Caco-2 (cell line): ENCODE measurements around the gene SDHC. TPM values are rescaled to one million over a fixed set of nuclear protein-coding genes. Genes with fewer than 3 reads are reported as not detected.

Experiments
- BruUV-seq: library from RNA; stranded (reverse); fragments of 400-500 nt; replicated peaks from 2 replicates; lab custom pipeline; 2021; lab: Mats Ljungman, UMichigan
- CTCF ChIA-PET: fragments of 300-600 bp; sonication (Branson Sonifier 250); formaldehyde crosslinking; loops from one replicate; lab custom pipeline; 2022; ENCODE audit warnings: antibody characterized with exemption; lab: Charles Lee
- POLR2A ChIA-PET: fragments of 300-600 bp; sonication (Branson Sonifier 250); formaldehyde crosslinking; loops from one replicate; lab custom pipeline; 2022; ENCODE audit warnings: antibody characterized with exemption; lab: Charles Lee
- DNase-seq, 2 experiments: peaks; one replicate each; pipeline versions ENCODE4 v3.0.0 to v3.0.0-alpha.2; 2020 to 2022
- H3K27me3 ChIP-seq: replicated peaks from 2 replicates; pipeline ENCODE4 v1.6.0; 2011; ENCODE audit warnings: low read length; ENCODE audit not compliant: control insufficient read depth, insufficient read depth
- H3K36me3 ChIP-seq: 2 replicates; pipeline ENCODE4 v1.5.1; 2011; ENCODE audit warnings: low read length; ENCODE audit not compliant: control insufficient read depth, insufficient read depth
- H3K4me1 ChIP-seq: fragments of 250-450 bp; sonication (Bioruptor Pico); 2 replicates; pipeline ENCODE4 v1.5.1; 2020; ENCODE audit warnings: mild to moderate bottlenecking
- H3K4me3 ChIP-seq: 2 replicates; pipeline ENCODE4 v1.5.1; 2011; ENCODE audit warnings: low read depth, mild to moderate bottlenecking, control low read depth, low read length
- H3K9me3 ChIP-seq: fragments of 250-450 bp; sonication (Bioruptor Pico); 2 replicates; pipeline ENCODE4 v1.5.1; 2020; ENCODE audit warnings: mild to moderate bottlenecking, moderate library complexity
- H3K27ac Mint-ChIP-seq: one replicate; pipeline ENCODE4 v1.8.0; 2022; ENCODE audit warnings: mixed read lengths; ENCODE audit not compliant: unreplicated experiment
- H3K27me3 Mint-ChIP-seq: one replicate; pipeline ENCODE4 v1.8.0; 2022; ENCODE audit warnings: mixed read lengths; ENCODE audit not compliant: insufficient read depth, unreplicated experiment
- H3K36me3 Mint-ChIP-seq: one replicate; pipeline ENCODE4 v1.8.0; 2022; ENCODE audit warnings: mild to moderate bottlenecking, mixed read lengths; ENCODE audit not compliant: insufficient read depth, unreplicated experiment
- H3K4me1 Mint-ChIP-seq: one replicate; pipeline ENCODE4 v1.8.0; 2022; ENCODE audit warnings: low read depth, mixed read lengths; ENCODE audit not compliant: unreplicated experiment
- H3K4me3 Mint-ChIP-seq: one replicate; pipeline ENCODE4 v1.8.0; 2022; ENCODE audit warnings: mild to moderate bottlenecking, moderate library complexity, mixed read lengths; ENCODE audit not compliant: unreplicated experiment
- H3K9me3 Mint-ChIP-seq: one replicate; pipeline ENCODE4 v1.8.0; 2022; ENCODE audit warnings: mixed read lengths; ENCODE audit not compliant: unreplicated experiment
- intact Hi-C: fragments of 100-400 bp; cut with micrococcal nuclease; formaldehyde crosslinking; loops from one replicate; pipeline ENCODE4 v1.10.0; 2022; ENCODE audit not compliant: unreplicated experiment
- total RNA-seq: library from RNA; stranded (reverse); gene quantifications from 2 replicates; pipeline ENCODE4 v1.2.3, GENCODE V29; 2022
- TF ChIP-seq, protein P1 (sequence below), 2 experiments: fragments of 200-600 bp in 1 of 2; IDR thresholded peaks; 1 replicate in 1 of 2; 2 replicates in 1 of 2; pipeline versions ENCODE4 v1.5.1 to v1.8.0; 2011 to 2022; ENCODE audit warnings: antibody characterized with exemption in 1 of 2, control low read depth in 1 of 2, inconsistent platforms in 1 of 2, low read depth in 1 of 2, low read length in 1 of 2, mild to moderate bottlenecking in 1 of 2, moderate library complexity in 1 of 2; ENCODE audit not compliant: insufficient read depth in 1 of 2, severe bottlenecking in 1 of 2, unreplicated experiment in 1 of 2

SDHC gene
- total RNA-seq, 1 experiment from 2014 or later = 261 TPM

DNA sequence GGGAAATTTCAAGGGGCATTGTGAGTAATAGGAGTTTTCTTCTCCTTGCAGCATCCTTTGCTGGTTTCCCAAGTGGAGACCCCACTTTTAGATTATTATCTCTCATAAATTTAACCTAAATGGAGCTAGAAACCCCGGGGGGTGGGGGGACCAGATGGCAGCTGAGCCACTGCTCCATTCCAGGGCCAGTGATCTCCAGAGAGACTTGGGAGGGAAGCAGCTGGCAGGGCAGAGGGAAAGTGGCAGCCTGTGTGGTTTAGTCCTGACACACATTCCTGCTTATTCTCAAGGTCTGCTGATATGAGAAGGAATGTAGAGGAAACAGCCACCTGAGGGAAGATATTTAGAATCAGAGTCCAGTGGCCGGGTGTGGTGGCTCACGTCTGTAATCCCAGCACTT is 39.3 kb upstream of the SDHC start:
- H3K36me3 ChIP-seq = no peaks in the 10 kb centered on the region
- POLR2A ChIA-PET = no interaction called here
- no peaks in the 10 kb centered on the region for H3K27me3 Mint-ChIP-seq
- H3K9me3 Mint-ChIP-seq = no peaks in the 10 kb centered on the region
- H3K4me3 ChIP-seq = no peak overlapping the region
- H3K4me1 Mint-ChIP-seq = peaks cover 20% of the 10 kb centered on the region
- CTCF ChIA-PET = interaction anchor here (0.7 kb wide), 1 partner anchor 40 kb away, joined by 3 read pairs; no protein-coding TSS in a partner anchor
- no peaks in the 10 kb centered on the region for H3K27me3 ChIP-seq
- intact Hi-C loops = no loop called here
- no peaks in the 10 kb centered on the region for H3K9me3 ChIP-seq
- no peak overlapping the region for H3K27ac Mint-ChIP-seq
- BruUV-seq = no TSS peak
- TF ChIP-seq, protein P1, sequence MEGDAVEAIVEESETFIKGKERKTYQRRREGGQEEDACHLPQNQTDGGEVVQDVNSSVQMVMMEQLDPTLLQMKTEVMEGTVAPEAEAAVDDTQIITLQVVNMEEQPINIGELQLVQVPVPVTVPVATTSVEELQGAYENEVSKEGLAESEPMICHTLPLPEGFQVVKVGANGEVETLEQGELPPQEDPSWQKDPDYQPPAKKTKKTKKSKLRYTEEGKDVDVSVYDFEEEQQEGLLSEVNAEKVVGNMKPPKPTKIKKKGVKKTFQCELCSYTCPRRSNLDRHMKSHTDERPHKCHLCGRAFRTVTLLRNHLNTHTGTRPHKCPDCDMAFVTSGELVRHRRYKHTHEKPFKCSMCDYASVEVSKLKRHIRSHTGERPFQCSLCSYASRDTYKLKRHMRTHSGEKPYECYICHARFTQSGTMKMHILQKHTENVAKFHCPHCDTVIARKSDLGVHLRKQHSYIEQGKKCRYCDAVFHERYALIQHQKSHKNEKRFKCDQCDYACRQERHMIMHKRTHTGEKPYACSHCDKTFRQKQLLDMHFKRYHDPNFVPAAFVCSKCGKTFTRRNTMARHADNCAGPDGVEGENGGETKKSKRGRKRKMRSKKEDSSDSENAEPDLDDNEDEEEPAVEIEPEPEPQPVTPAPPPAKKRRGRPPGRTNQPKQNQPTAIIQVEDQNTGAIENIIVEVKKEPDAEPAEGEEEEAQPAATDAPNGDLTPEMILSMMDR (IDR thresholded peaks at IDR 0.05; ENCODE audit: insufficient read depth in 1 of 2, low read depth in 1 of 2, low read length in 1 of 2, severe bottlenecking in 1 of 2, unreplicated experiment in 1 of 2) = no peak
- no peak overlapping the region for H3K4me3 Mint-ChIP-seq
- DNase-seq = no peak
- no peaks in the 10 kb centered on the region for H3K36me3 Mint-ChIP-seq
- H3K4me1 ChIP-seq = peaks cover 15% of the 10 kb centered on the region

DNA sequence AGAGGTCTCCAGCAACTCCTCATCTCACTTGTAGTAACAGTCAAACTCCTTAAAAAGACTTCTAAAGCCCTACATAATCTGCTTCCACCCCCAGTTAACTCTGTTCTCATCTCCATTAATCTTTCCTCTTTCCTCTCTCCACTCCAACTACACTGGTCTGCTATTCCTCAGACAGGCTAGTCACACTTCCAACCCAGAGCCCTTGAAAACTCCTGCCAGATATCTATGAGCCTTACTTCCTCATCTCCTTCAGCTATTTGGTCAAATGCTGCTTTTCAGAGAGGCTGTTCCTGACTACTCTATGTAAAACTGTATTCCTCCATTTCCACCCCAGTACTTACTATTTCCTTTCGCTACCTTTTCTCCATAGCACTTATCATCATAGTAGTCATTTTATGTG is 31.2 kb upstream of the SDHC start:
- no peak overlapping the region for H3K4me3 Mint-ChIP-seq
- no peak for DNase-seq
- ChIA-PET CTCF (no interaction called here), POLR2A (no interaction called here)
- H3K27ac Mint-ChIP-seq = no peak overlapping the region
- peaks cover 9% of the 10 kb centered on the region for H3K4me1 Mint-ChIP-seq
- TF ChIP-seq, protein P1 (IDR thresholded peaks at IDR 0.05; ENCODE audit: insufficient read depth in 1 of 2, low read depth in 1 of 2, low read length in 1 of 2, severe bottlenecking in 1 of 2, unreplicated experiment in 1 of 2) = no peak
- H3K27me3 Mint-ChIP-seq = no peaks in the 10 kb centered on the region
- H3K36me3 ChIP-seq = no peaks in the 10 kb centered on the region
- H3K4me3 ChIP-seq = no peak overlapping the region
- no peaks in the 10 kb centered on the region for H3K36me3 Mint-ChIP-seq
- BruUV-seq = no TSS peak
- intact Hi-C loops = no loop called here
- no peaks in the 10 kb centered on the region for H3K27me3 ChIP-seq
- no peaks in the 10 kb centered on the region for H3K9me3 Mint-ChIP-seq
- H3K4me1 ChIP-seq = peaks cover 9% of the 10 kb centered on the region
- no peaks in the 10 kb centered on the region for H3K9me3 ChIP-seq

DNA sequence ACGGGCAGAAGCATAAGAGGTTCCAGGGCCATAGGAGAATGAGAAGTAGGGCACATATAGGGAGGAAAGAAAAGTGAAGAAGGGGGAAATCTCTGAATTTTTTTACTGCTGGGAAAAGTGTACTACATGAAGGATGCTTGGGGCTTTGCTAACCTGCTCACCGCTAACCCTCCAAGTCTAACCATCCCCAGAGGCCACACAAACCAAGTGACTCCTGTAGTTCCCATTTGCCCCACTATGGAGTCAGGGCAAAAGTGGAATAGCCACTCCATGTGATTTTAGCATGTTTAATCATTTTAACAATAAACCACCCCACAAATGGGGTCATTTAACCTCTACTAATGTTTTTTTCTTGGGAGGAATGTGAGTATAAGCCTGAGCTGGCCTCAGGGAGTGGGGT is 29.1 kb upstream of the SDHC start:
- ChIA-PET CTCF (interaction anchor here (0.8 kb wide), 1 partner anchor 58 kb away, joined by 3 read pairs; no protein-coding TSS in a partner anchor), POLR2A (interaction anchor here (0.6 kb wide), 1 partner anchor 61 kb away, joined by 4 read pairs; no protein-coding TSS in a partner anchor)
- Histone ChIP-seq H3K9me3 (no peaks in the 10 kb centered on the region), H3K4me1 (peaks cover 10% of the 10 kb centered on the region), H3K36me3 (no peaks in the 10 kb centered on the region), H3K27me3 (no peaks in the 10 kb centered on the region), H3K4me3 (no peak overlapping the region)
- intact Hi-C loops = no loop called here
- DNase-seq = no peak
- Mint-ChIP-seq H3K4me1 (peaks cover 14% of the 10 kb centered on the region), H3K4me3 (no peak overlapping the region), H3K9me3 (no peaks in the 10 kb centered on the region), H3K27ac (no peak overlapping the region), H3K36me3 (no peaks in the 10 kb centered on the region), H3K27me3 (no peaks in the 10 kb centered on the region)
- TF ChIP-seq, protein P1 (IDR thresholded peaks at IDR 0.05; ENCODE audit: insufficient read depth in 1 of 2, low read depth in 1 of 2, low read length in 1 of 2, severe bottlenecking in 1 of 2, unreplicated experiment in 1 of 2) = no peak
- no TSS peak for BruUV-seq
